ENCODE data around the gene DOCK1.

The DOCK1 gene

DNA sequence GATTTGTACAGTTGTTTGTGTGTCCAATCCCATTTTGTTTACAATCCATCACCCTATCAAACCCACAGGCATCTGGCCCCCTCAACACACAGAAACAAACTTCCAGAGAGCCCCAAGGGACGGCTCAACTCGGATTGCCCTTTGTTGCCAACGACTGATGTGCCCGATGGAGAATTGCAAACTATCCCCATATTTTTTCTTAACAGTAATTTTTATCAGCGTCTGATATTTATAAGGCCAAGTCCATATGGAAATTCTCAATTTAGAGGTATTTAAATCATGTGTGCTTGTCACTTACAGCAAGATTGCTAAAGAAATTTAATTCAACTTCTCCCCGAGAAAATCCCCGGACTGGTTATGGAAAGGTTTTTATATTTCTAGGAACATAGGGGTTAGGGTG, 530.0 kb downstream of the DOCK1 start:
- Histone ChIP-seq H3K9ac (ENCODE audit: low read depth, low read length) (no peak overlapping the region), H3K9me3 (ENCODE audit: control insufficient read depth, insufficient read depth, low read length) (no peaks in the 10 kb centered on the region), H3K36me3 (ENCODE audit: insufficient read depth, low read length) (no peaks in the 10 kb centered on the region; the same call in 1 of the 2 replicates), H3K4me1 (ENCODE audit: insufficient read depth, low read length) (no peaks in the 10 kb centered on the region)

DNA sequence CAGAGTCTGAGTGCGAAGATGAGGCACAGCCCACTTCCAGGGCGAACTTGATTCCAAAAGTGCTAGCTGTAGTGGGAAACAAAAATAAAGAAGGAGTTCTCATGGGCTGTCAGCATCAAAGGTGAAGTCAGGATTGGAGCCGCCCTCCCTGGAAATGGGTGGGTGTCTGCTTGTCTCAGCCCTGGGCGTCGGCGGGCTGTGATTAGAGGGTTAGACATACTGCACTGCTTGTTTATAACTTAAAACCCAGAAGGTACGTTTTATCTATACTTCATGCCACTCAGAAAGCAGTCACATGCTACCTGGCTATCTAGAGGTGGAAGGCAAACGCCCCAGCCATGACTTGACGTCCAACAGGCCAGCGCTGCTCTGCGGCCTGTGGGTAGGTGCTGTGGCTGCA, 535.1 kb downstream of the DOCK1 start:
- no peaks in the 10 kb centered on the region; the same call in 1 of the 2 replicates for H3K36me3 ChIP-seq (ENCODE audit: insufficient read depth, low read length)
- H3K9ac ChIP-seq (ENCODE audit: low read depth, low read length): no peak overlapping the region
- H3K4me1 ChIP-seq (ENCODE audit: insufficient read depth, low read length): peaks cover 5% of the 10 kb centered on the region; the same call in 1 of the 2 replicates
- H3K9me3 ChIP-seq (ENCODE audit: control insufficient read depth, insufficient read depth, low read length): peaks cover 3% of the 10 kb centered on the region; the same call in 1 of the 2 replicates

DNA sequence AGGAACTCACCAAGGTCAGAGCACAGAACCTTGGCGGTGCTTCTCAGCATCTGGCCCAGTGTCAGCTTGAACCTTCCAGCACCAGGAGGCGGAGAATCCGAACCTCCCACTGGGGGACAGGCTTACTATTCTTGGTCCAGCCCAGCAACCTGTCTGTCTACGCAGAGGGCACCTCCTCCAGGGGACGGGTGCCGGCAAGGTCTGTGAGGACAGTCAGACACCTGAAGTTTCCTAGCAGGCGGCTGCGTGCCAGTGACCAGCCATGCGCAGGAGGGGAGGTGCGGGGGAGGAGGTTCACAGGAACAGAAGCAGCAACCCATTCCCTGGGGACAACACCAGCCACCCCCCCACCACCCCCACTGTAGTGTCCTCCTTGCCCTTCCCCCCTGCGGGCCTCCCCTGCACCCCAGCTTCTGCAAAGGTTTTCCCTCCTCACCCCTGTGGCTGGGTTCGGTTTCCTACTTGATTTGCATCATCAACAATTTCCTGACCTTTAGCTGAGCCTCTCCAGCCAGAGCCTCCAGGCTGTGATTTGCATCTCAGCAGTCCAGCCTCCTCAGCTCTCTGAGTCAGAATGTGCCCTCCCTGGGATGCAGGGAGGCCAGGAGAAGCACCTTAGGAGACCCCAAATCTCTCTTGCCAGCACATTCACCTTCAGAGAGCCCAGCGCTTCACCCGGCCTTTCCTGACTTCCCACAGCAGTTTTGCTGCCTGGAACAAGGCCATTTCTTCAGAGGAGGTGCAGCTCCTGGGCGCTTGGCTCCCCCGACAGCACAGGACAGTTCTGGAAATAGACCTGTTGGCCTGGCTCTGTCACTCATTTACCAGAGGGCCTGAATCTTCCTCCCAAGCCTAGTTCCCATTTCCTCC, 536.4 kb downstream of the DOCK1 start:
- H3K4me1 ChIP-seq (ENCODE audit: insufficient read depth, low read length): peaks cover 5% of the 10 kb centered on the region; the same call in 1 of the 2 replicates
- no peaks in the 10 kb centered on the region; the same call in 1 of the 2 replicates for H3K36me3 ChIP-seq (ENCODE audit: insufficient read depth, low read length)
- no peak overlapping the region; the same call in 1 of the 2 replicates for H3K9ac ChIP-seq (ENCODE audit: low read depth, low read length)
- peaks cover 3% of the 10 kb centered on the region; the same call in 1 of the 2 replicates for H3K9me3 ChIP-seq (ENCODE audit: control insufficient read depth, insufficient read depth, low read length)

DNA sequence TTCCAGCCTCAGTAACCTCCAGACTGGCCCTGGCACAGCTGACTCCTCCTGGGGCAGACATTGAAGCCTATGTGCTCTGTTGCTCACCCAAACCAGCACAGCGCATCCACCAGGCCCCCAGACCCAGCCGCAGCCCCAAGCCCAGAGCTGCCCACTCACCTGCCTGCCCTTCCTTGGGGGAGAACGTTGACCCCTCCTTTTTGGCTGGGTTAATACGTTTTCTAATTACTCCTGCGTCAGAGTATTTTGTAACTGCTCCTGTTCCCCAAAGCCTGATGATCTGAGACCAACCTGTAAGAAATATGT, 536.9 kb downstream of the DOCK1 start:
- no peaks in the 10 kb centered on the region; the same call in 1 of the 2 replicates for H3K36me3 ChIP-seq (ENCODE audit: insufficient read depth, low read length)
- H3K9me3 ChIP-seq (ENCODE audit: control insufficient read depth, insufficient read depth, low read length): peaks cover 3% of the 10 kb centered on the region; the same call in 1 of the 2 replicates
- H3K4me1 ChIP-seq (ENCODE audit: insufficient read depth, low read length): peaks cover 5% of the 10 kb centered on the region; the same call in 1 of the 2 replicates
- no peak overlapping the region for H3K9ac ChIP-seq (ENCODE audit: low read depth, low read length)

DNA sequence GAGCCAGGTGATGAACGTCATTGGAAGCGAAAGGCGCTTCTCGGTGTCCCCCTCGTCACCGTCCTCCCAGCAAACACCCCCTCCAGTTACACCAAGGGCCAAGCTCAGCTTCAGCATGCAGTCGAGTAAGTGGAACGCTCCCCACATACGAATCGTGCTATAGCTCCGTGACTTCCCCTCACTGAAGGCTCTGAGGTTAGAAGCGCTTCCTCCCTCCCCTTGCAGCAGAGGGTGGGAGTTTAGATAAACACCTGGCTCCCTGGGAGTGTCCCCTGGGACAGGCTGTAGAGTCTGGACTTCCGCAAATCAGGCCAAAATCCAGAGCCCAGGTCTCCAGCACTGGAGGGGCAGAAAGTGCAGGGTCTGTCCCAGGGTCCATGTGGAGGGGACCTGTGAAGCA, 538.9 kb downstream of the DOCK1 start:
- Histone ChIP-seq H3K9me3 (ENCODE audit: control insufficient read depth, insufficient read depth, low read length) (peaks cover 3% of the 10 kb centered on the region; the same call in 1 of the 2 replicates), H3K4me1 (ENCODE audit: insufficient read depth, low read length) (peaks cover 5% of the 10 kb centered on the region; the same call in 1 of the 2 replicates), H3K9ac (ENCODE audit: low read depth, low read length) (no peak overlapping the region), H3K36me3 (ENCODE audit: insufficient read depth, low read length) (no peaks in the 10 kb centered on the region)

DNA sequence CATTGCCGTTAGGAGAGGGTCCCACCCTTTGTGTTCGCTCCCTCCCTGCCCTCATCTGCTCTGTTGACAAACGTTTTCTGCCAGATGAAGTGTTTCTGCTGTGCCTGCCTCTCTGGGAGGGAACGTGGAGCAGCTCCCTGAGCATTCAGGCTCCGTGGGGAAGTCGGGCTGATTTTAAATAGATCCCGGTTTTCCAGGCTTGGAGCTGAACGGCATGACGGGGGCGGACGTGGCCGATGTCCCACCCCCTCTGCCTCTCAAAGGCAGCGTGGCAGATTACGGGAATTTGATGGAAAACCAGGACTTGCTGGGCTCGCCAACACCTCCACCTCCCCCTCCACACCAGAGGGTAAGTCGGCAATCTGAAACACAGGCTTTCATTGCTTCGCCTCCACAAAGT, 542.0 kb downstream of the DOCK1 start:
- H3K36me3 ChIP-seq (ENCODE audit: insufficient read depth, low read length): no peaks in the 10 kb centered on the region
- no peak overlapping the region for H3K9ac ChIP-seq (ENCODE audit: low read depth, low read length)
- H3K4me1 ChIP-seq (ENCODE audit: insufficient read depth, low read length): 0 out of 2 replicates have a peak, but pooled peaks cover under 1% of the 10 kb centered on the region
- H3K9me3 ChIP-seq (ENCODE audit: control insufficient read depth, insufficient read depth, low read length): peaks cover 3% of the 10 kb centered on the region; the same call in 1 of the 2 replicates

DNA sequence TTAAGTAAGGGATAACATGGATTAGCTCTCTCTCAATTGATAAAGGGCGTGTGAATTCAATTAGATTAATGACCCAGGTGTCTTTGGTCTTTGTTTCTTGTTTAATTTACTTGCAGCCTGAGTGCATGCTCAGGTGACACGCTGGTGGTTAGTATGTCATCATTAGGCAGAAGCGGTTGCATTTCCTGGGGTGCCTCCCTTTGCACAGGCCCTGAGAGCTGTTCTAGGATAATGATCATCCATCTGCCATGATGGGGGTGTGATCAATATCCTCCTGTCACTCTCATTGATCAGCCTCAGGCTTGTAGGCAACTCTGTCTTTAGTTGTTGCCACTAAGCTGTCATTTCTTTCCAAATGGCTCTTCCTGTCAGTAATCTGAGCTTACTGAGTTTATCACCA, 544.3 kb downstream of the DOCK1 start:
- Histone ChIP-seq H3K36me3 (ENCODE audit: insufficient read depth, low read length) (no peaks in the 10 kb centered on the region), H3K4me1 (ENCODE audit: insufficient read depth, low read length) (no peaks in the 10 kb centered on the region), H3K9me3 (ENCODE audit: control insufficient read depth, insufficient read depth, low read length) (no peaks in the 10 kb centered on the region), H3K9ac (ENCODE audit: low read depth, low read length) (no peak overlapping the region)

DNA sequence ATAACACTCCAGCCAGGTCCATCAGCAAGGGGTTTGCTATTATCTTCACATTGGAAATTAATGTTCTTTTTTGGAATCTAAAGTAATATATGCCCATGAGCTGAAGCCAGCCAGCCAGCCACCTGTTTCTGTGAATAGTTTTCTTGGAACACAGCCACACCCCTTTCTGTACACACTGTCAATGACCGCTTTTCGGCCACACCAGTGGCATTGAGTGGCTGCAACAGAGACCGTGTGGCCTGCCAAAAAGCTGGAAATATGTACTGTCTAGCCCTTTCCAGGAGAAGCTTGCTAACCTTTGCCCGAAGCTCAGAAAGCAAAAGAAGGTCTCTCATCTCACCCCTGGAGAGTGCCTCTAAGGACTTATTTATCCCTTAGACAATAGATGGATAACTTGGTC, 545.4 kb downstream of the DOCK1 start:
- H3K9ac ChIP-seq (ENCODE audit: low read depth, low read length): no peak overlapping the region
- no peaks in the 10 kb centered on the region for H3K36me3 ChIP-seq (ENCODE audit: insufficient read depth, low read length)
- no peaks in the 10 kb centered on the region for H3K9me3 ChIP-seq (ENCODE audit: control insufficient read depth, insufficient read depth, low read length)
- no peaks in the 10 kb centered on the region for H3K4me1 ChIP-seq (ENCODE audit: insufficient read depth, low read length)

DNA sequence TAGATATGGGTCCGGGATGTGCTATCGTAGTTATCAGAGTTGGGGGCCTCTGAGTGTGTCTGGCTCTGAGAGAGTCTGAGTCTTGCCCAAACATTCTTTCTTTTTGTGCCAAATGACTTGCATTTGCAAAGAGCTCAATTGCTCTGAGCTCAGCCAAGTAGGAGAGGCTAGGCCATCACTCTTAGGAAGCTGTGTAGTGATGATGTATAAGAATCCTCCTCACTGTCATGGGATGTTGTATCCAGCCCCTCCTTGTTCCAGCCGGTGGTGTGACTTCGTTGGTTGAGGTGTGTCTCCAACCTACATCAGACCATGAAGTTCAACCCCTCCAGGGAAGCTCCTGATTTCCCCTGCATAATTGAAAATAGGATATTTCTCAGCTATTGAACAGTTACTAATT, 546.4 kb downstream of the DOCK1 start:
- no peaks in the 10 kb centered on the region for H3K36me3 ChIP-seq (ENCODE audit: insufficient read depth, low read length)
- no peaks in the 10 kb centered on the region for H3K9me3 ChIP-seq (ENCODE audit: control insufficient read depth, insufficient read depth, low read length)
- no peak overlapping the region for H3K9ac ChIP-seq (ENCODE audit: low read depth, low read length)
- no peaks in the 10 kb centered on the region for H3K4me1 ChIP-seq (ENCODE audit: insufficient read depth, low read length)

DNA sequence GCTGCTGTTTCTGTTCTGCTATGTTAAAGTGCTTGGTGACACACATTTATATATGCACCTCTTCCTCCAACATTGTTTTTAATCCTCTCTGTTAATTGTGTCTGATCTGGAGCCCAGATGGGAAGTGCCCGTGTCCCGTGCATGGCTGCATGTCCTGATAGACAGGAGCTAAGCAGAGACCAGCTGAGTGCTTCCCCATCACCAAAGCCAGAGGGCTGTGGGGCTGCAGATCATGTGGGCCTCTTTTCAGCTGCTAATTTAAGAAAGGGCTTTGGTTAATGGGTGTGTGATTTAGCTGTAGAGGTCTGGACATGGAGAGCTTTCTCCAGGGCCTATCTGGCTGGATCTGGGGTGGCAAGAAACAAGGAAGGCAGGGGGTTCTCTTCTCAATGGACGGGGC, 547.3 kb downstream of the DOCK1 start:
- no peaks in the 10 kb centered on the region for H3K9me3 ChIP-seq (ENCODE audit: control insufficient read depth, insufficient read depth, low read length)
- H3K9ac ChIP-seq (ENCODE audit: low read depth, low read length): no peak overlapping the region
- no peaks in the 10 kb centered on the region for H3K36me3 ChIP-seq (ENCODE audit: insufficient read depth, low read length)
- no peaks in the 10 kb centered on the region for H3K4me1 ChIP-seq (ENCODE audit: insufficient read depth, low read length)

DNA sequence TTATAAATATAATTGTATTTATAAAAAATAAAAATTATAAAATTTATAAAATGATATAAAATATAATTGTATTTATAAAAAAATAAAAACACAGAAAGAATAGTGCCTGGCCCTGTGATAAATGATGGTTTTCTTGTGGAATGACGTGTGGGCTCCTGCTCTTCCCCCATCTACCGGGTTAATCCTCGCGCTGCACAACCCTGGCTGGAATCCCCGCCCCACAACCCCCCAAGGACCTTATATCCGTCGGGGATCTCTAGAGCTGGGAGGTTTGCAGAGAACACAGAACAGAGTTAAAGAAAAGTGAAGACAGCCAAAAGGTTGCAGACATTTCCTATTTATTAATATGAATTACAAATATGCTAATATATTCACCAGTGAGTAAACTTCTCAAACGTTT, 548.5 kb downstream of the DOCK1 start:
- Histone ChIP-seq H3K36me3 (ENCODE audit: insufficient read depth, low read length) (no peaks in the 10 kb centered on the region), H3K9me3 (ENCODE audit: control insufficient read depth, insufficient read depth, low read length) (no peaks in the 10 kb centered on the region), H3K4me1 (ENCODE audit: insufficient read depth, low read length) (no peaks in the 10 kb centered on the region), H3K9ac (ENCODE audit: low read depth, low read length) (no peak overlapping the region)

DNA sequence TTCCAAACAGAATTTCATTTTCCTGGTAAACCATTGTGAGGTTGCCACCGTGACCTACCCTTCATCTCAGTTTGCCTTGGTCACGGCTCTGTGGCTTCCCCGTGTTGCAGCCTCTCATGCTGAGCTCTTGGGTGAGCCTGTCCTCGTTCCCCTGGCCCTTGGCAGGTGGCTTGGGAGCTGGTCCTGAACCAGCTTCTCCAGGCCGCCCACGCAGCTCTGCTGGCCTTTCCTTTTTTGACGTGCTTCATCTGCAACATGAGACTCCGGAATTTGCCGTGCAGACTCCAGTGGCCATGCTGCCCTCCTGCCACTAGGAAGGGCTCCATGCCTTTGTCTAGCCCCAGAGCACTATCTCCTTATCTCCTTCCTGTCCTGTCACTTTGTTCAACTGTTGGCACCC, 550.9 kb downstream of the DOCK1 start:
- no peaks in the 10 kb centered on the region for H3K4me1 ChIP-seq (ENCODE audit: insufficient read depth, low read length)
- no peaks in the 10 kb centered on the region for H3K9me3 ChIP-seq (ENCODE audit: control insufficient read depth, insufficient read depth, low read length)
- H3K9ac ChIP-seq (ENCODE audit: low read depth, low read length): no peak overlapping the region
- no peaks in the 10 kb centered on the region for H3K36me3 ChIP-seq (ENCODE audit: insufficient read depth, low read length)

DNA sequence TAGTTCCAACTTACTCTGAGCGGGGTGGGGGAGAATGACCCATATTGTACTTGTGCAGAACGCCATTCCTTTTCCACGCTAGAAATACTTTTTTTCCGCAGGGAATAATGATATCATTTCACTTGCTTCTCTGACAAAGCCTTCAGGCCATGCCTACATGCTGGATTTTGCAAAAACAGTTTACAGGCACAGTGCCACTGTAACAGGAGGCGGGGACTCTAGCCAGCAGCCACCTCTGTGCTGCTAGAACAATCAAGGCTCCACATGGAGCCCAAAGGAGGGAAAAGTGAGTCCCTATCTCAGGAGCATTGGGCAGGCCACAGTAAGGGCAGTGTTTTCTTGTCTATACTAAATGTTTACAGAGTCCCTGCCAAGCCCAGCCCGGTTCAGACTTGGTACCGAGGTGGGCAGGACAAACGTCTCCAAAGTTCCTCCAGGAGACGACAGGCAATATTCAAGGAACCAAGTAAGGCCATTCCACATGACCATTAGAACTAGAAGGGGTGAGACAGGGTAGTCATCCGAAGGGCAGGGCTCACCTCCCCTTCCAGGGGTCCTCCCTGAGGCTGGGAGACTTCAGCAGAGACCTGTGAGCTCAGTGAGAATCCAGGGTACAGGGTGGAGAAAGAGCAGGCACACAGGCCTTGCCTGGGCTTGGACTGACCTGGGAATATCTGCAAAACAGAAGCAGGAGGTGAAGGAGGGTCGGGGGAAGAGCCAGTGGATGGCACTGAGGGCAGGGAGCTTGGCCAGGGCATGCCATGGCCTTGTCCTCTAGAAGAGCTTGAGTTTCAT, 553.0 kb downstream of the DOCK1 start:
- Histone ChIP-seq H3K9me3 (ENCODE audit: control insufficient read depth, insufficient read depth, low read length) (no peaks in the 10 kb centered on the region), H3K9ac (ENCODE audit: low read depth, low read length) (no peak overlapping the region), H3K36me3 (ENCODE audit: insufficient read depth, low read length) (no peaks in the 10 kb centered on the region), H3K4me1 (ENCODE audit: insufficient read depth, low read length) (no peaks in the 10 kb centered on the region)

DNA sequence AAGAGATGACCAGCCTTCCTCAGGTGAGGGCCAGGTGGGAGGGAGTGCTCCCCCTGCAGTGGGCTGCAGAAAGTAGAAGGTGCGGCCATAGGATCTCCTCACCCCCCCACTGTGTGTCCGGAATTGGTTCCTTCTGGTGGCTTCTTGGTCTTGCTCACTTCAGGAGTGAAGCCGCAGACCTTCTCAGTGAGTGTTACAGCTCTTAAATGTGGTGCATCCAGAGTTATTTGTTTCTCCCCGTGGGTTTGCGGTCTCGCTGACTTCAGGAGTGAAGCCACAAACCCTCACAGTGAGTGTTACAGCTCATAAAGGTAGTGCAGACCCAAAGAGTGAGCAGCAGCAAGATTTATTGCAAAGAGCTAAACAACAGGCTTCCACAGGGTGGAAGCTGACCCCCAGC, 553.6 kb downstream of the DOCK1 start:
- Histone ChIP-seq H3K9me3 (ENCODE audit: control insufficient read depth, insufficient read depth, low read length) (no peaks in the 10 kb centered on the region), H3K4me1 (ENCODE audit: insufficient read depth, low read length) (no peaks in the 10 kb centered on the region), H3K36me3 (ENCODE audit: insufficient read depth, low read length) (no peaks in the 10 kb centered on the region), H3K9ac (ENCODE audit: low read depth, low read length) (no peak overlapping the region)

DNA sequence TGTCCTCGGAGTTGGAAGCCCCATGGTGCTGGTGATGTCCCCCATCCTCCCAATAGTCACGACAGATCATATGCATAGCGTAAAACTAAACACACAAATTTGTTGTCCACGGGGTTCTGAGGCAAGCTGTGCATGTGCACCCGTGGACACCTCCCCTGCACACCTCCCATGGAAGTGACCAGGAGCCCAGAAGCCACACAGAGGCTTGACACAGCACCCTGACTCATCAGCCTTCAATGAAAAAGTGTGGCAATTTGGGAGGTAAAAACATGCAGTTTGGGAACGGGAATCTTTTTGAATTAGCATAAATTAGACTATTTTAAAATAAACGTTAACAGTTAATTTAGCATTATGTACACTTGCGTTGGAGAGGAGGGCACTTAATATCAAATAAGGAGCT, 554.7 kb downstream of the DOCK1 start:
- Histone ChIP-seq H3K36me3 (ENCODE audit: insufficient read depth, low read length) (no peaks in the 10 kb centered on the region), H3K9ac (ENCODE audit: low read depth, low read length) (no peak overlapping the region), H3K9me3 (ENCODE audit: control insufficient read depth, insufficient read depth, low read length) (no peaks in the 10 kb centered on the region)

More for the DNA sequence above, 554.7 kb downstream of the DOCK1 start:
- no peaks in the 10 kb centered on the region for H3K4me1 ChIP-seq (ENCODE audit: insufficient read depth, low read length)
